Brain pericyte (primary cell): Measurements from ENCODE around the gene EIF3D.
"Not testable (repeated sequence)": the region's sequence is repeated elsewhere in the genome, so short reads cannot be mapped to it uniquely, and the experiment has no call there.

Source experiments
- DNase-seq: peaks from one replicate; pipeline ENCODE4 v3.0.0-alpha.2; 2012; ENCODE audit warnings: low read depth, low spot score

EIF3D gene

DNA sequence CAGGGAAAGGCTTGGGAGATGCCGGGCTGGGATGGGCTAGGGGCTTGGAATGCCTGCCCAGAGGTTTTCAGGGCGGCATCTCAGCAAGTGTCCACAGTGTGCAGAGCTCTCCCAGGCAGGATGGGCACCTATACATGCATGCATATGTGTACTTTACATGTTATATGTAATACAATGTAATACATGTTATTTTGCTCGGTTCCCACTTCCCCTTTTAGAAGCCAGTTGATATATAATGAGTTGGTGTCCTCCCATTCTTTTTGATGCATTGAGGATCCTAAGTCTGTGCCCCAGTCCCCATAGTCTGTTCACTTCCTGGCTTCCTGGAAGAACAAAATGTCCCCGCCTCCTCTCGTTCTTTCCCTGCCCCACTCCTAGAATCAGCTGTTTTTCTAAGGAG is 20.1 kb upstream of the EIF3D start:
- no peak for DNase-seq

DNA sequence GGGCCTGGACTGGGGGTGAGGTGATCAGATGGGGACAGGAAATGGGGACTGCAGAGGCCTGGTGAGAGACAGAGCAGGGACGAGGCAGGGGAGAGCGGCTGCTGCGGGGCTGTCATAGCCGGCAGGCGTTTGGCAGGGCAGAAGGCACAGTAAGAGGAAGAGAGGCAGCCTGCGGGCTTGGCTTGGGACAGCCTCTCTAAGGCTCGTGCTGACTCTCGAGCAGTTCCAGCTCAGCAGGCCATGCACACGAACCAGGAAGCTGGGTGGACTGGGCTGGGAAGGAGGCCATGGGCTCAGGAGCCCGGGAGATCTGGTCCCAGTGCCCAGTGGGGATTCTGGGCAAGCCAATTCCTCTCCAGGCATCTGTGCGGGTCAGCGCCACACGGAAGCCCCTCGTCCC is 19.6 kb upstream of the EIF3D start:
- DNase-seq = no peak

DNA sequence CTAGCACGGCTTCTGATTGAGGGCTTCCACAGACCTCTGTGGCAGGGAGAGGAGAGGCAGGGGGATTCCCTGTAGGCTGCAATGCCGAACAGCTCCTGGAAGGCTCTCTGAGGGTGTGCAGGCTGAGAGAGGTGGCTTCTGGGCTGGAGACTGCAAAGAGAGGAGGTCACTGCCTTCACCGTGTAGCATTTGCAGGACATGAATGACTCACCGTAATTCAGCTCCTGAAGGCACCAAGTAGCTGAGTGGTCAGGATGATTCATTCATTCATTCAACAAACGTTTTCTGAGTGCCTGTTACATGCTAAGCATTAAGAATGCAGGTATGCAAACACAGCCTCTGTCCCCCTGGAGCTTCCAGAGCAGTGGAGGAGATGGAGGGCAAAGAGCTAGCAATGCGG is 18.0 kb upstream of the EIF3D start:
- DNase-seq = no peak

DNA sequence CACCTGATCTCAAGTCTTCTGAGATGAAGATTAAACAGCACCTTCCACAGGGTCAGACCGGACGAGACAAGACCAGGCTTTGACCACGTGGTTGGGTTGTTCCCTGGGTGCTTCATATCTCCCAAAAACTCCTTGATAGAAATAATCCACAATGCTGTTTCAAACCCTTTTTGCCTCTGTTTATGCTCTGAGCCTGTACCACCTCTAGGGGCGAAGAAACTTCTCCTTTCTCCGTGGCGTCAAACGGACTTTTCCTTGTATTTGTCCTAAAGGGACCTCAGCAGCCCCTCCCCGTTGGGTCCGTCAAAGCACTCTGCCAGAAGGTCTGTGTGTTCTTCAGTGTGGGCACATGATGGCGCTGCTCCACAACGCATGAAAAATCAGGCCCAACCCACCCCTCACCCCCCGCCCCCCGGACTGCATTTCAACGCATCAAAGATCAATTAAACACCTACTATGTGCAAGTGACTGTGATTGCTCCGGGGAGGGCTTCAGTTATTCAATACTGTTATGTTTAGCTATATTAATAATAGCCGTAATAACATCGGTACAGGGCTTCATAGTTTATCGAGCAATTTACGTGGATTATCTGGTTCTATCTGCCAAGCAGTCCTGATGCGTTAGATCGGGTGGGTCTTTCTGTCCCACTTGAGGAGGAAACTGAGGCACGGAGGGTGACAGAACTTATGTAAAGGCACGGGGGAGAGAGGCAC is 17.3 kb upstream of the EIF3D start:
- no peak for DNase-seq

DNA sequence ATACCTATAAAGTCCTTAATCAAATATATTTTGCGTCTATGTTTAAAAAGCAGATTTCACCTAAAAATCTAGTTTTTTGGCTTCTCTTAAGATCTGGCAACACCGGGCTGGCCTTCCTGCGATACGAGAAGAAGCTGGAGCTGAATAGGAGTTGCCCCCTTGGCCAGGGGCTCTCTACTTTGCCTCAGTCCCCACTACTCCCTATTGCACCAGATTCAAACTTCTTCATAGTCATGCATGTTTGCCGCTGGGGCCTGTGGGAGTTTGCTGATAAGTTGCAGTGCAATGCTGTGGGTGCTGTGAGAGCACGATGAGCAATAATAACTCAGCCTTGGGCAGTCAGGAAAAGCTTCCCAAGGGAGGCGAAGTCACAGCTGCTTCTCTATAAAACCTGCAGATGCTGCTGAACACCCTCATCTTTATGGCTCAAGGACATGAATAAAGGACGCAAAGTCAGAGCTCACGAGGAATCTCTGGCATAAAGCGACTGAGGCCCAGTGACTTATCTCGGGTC is 15.2 kb upstream of the EIF3D start:
- no peak for DNase-seq

DNA sequence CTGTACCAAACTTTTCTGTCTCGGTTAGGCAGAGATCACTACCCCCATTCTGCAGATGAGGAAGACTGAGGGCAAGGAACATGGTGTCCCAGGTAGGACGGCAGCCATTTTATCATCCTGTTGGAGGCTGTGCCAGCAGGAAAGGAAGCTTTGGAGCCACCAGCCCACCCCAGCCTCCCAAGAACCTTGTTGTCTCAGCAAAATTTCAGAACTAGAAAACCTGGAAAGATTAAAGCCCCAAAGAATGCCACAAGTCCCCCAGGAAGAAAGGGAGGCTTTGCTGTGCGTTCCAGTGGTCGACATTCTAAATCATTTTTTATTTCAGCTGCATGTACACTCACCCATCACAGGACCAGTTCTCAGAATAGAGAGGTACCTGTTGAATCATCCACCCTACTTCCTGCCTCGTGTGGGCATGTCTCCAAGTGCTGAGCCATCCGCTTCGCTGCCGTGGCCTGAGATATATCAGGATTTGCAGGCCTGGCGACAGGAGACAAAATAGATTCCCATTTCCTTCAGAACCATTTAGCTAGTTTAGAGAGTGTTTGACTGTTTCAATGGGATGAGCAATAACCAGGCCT is 13.0 kb upstream of the EIF3D start:
- DNase-seq = no peak

DNA sequence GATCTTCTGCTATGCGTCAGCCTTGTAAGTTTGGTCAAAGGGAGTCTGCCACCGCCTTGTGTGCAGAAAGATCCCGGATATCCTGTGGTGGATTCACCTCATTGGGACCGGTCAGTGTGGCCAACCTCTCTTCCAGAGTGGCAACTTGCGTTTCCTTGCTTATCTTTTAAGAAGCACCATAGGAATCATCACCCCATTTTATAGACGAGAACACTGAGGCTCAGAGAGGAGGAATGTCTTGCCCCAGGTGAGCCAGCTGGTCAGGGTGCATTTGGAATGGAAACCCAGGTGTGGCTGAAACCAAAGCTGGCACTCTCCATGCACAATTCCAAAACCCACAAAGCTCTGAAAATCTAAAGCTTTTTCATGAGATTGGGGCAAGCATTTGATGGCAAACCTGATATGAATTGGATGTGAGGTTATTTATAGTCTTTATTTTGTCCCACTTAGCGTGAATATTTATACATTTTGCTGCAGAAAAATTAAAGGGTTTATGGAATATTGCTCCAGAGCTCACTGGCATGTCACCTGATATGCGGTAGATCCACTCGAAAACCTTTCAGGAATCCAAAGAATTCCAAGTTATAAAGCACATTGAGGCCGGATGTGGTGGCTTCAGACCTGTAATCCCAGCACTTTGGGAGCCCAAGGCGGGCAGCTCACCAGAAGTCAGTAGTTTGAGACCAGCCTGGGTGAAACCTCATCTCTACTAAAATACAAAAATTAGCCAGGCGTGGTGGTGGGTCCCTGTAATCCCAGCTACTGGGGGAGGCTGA is 12.1 kb upstream of the EIF3D start:
- no peak for DNase-seq

DNA sequence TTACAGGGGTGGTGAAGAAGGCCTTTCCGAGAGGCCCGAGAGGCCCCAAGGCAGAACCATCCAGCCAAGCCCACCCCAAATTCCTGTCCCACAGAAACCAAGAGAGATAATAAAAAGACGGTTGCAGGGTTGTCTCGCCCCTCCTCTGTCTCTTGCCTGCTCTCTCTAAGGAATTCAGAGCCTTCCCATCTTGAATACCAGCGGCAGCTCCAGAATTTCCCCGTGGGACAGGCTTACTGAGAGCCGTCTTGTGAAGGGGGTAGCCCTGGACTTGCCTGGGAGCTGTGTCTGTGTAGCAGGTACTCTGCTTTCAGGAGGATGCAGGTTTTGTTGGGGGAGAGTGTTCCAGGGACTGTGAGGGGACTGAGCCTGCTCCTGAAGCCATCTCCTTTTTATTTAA is 9.6 kb upstream of the EIF3D start:
- no peak for DNase-seq

DNA sequence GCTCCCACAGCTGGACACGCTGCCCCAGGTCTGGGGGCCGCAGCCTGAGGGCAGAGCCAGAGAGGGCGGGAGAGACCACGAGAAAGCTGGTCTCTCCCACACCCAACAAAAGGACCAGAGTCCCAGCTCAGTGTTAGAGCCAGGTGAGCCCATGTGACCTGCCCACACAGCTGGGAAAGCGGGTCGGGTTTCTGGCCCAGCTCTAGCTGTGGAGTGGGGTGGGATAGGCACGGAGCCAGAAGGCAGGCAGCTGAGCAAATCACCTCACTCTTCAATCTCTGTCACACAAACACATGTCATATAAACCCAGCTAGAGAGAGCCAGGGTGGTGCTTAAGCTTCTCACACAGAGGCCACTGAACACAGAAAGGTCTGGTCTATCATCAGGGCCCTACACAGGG is 7.8 kb upstream of the EIF3D start:
- DNase-seq = no peak

DNA sequence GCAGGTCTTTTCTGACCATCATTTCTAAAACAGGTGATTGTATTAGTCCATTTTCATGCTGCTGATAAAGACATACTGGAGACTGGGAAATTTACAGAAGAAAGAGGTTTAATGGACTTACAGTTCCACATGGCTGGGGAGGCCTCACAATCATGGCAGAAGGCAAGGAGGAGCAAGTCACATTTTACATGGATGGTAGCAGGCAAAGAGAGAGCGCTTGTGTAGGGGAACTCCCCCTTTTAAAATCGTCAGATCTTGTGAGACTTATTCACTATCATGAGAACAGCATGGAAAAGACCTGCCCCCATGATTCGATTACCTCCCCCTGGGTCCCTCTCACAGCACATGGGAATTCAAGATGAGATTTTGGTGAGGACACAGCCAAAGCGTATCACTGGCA is 4.4 kb upstream of the EIF3D start:
- not testable (repeated sequence) for DNase-seq

DNA sequence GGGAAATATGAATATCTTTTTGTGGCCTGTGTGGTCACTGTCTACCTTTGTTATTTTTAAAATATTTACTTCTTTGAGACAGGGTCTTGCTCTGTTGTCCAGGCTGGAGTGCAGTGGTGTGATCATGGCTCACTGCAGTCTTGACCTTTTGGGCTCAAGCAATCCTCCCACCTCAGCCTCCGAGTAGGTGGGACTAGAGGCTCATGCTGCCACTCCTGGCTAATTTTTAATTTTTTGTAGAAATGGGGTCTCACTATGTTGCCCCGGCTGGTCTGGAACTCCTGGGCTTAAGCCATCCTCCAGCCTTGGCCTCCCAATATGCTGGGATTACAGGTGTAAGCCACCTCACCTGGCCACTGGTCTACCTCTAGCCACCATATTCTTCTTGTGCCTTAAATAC is 3.5 kb upstream of the EIF3D start:
- no peak for DNase-seq

DNA sequence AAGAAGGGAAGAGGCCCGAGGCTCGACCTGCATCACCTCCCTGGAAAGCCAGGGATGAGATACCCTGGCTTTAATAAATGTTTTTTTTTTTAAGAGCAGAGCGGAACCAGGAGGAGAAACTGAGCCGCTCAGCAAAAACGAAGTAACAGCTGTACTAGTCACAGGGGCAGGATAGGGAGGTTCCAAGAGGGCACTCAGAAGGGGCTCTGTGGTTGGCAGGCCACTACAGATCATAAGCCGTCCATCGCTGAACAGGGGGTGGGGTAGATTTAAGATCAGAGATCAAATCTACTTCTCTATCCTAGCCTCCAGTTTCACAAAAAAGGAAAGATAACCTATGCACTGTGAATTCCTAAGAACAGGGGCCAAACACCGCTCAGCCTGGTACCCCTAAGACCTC is 625 bp downstream of the EIF3D start:
- DNase-seq = no peak

DNA sequence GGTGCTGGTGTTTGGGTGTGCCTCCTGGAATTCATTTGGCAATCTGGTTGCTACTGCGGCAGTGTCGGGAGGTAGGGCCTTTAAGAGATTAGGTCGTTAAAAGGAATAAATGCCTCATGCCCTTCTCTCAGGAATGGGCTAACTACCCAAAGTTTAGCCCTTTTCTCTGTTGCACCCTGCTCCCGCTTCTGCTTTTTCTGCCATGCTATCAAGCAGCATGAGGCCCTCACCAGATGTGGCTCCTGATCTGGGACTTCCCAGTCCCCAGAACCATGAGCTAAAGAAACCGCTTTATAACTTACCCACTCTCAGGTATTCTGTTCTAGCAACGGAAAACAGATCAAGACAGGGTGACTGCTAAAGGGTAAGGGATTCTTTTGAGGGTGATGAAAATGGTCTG is 6.3 kb downstream of the EIF3D start:
- no peak for DNase-seq

DNA sequence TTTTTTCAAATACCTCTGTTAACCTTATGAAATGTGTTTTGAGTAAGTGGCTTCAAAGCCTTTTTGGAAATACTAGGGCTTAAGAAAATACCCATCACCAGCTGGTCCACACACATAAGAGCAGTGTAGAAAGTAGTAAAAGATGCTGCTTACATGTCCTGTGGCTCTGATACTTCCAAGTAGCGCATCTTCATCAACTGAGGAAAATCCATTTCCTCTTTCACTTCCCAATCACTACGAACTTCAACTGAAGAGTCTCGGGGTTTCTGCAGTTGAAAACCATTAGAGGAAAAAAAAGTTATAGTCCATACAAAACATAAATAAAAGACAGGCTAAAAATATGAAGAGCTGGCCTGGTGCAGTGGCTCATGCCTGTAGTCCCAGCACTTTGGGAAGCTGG is 8.5 kb downstream of the EIF3D start:
- no peak for DNase-seq

DNA sequence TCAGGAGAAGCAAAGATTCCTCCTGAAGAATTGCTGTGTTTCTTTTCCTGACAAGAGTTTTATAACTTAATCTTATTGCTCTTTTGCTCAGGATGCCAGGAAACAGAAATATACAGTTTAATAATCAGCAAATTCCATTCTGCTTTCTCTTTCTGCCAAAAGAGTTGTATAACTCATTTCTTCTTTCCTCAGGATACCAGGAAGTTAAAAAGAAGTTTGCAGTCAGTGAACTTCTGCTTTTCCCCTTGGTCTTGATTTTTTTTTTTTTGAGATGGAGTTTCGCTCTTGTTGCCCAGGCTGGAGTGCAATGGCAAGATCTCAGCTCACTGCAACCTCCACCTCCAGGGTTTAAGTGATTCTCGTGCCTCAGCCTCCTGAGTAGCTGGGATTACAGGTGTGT is 9.1 kb downstream of the EIF3D start:
- not testable (repeated sequence) for DNase-seq

DNA sequence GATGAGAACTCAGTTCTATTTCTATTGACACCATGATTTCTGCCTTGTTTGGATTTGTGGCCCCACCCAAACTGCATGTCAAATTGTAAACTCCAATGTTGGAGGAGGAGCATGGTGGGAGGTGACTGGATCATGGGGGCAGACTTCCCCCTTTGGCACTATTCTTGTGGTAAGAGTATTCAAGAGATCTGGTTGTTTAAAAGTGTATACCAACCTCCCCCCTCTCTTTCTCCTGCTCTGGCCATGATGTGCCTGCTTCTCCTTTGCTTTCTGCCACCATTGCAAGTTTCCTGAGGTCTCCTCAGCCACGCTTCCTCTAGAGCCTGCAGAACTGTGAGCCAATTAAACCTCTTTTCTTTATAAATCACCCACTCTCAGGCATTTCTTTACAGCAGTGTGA is 14.2 kb downstream of the EIF3D start:
- DNase-seq = no peak

DNA sequence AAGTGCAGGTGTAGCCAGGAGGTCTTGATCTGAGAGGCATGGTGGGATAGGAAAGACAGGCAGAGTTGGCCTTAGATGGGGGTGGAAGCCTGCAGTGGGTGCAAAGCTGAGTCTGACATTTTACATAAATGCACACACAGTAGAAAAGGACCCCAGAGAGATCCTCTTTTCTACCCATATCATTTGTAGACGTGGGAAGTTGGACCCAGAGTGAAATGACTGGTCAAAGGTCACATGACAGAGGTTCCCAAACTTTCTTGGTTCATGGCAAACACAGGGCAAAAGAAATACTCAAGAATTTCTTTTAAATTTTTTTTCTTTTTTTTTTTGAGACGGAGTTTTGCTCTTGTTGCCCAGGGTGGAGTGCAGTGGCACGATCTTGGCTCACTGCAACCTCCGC is 16.0 kb downstream of the EIF3D start:
- no peak for DNase-seq

DNA sequence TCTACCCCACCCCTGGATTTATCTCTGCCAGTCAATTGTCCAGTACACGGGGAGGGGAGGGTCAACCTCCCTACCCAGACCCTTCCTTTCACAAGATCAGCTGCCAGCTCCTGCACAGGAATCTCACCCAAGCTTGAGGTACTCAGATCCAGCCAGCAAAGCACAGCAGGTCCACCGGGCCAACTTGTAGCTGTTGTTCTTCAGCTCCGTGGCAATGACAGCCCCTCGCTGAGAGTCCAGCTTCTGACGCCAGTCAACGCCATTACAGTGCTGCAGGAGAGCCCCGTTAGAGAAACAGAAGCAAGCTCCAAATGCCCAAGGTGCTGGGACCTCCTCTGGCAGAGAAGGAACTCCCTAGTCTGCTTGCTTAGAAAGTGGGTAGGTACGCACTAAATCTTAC is 16.6 kb downstream of the EIF3D start:
- no peak for DNase-seq

DNA sequence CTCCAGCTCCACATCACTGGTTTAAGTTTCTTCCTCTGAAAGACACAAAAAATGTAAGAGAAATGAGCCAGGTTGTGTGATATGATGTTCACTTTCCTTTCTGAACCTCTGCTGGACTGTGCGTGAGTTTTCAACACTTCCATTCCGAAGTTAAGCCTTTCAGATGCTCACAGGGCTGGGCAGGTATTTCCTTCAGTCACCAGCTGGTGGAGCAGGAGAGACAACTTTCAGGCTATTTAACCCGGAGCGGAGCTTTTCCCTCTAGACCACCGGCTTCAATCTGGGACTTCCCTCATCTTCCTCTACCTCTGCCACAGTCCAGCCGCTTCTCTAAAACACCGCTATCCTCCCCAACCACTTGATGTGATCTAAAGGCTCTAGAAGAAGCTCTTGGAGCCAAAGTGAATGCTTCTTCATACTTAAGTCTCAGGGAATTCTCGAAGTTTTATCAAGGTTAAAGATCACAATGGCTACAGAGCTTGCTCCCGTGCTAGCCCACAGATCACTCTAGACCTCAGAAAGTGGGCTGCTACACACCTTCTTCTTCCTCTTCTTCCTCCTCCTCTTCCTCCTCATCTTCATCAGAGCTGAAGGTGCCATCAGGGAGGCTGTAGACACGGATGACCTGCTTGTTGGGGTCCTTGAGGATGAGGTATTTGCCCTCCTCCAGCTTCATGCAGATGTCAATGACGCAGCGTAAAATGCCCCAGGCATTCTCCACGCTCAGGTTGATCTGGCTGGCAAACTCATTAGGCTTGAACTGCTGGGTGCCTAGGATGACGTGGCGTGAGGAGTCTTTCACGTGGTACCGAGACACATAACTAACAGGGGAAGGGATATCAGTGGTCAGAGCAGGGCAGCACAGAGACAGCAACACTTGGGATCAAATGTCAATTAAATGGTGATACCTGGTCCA is 17.7 kb downstream of the EIF3D start:
- no peak for DNase-seq

DNA sequence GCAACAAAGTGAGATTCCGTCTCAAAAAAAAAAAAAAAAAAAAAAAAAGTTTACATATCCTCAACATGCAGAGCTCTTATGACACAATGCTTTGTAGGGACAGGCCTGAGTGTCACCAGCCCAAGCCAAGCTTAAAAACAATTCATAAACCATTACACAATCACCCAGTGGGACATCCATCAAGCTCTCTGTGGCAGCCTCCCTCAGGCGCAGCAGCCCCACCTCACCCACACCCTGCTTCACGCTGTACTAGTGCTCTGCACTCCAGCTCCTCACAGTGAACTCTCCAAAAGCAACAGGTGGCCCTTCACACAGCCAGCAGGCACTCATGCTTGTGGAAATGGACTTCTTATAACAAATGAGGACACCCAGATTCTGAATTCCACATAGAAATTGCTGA is 18.6 kb downstream of the EIF3D start:
- no peak for DNase-seq

DNA sequence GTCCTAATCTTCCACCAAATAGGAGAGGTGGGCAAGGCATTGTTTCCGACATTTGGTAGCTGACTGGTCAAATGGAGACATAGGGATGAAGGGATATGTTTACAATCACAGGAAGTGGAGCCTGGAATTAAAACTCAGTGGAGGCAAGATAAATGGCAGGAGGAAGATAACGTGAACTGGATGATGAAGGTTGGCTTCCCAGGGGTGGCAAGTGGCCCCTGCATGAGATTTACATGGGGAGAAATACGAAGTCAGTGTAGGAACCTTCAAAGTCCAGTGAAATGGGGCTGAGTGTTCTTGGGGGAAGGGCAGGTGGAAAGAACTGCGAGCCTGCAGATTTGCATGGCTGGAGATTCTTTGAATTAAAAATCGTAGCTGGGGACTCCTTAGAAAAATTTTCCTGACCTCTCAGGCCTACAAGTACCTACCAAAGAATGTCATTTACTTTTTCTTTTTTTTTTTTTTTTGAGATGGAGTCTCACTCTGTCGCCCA is 21.4 kb downstream of the EIF3D start:
- DNase-seq = no peak
